Measurements from ENCODE around the gene GOLGA6L1. TPM values are rescaled to one million over a fixed set of nuclear protein-coding genes. Genes with fewer than 3 reads are reported as not detected.

GOLGA6L1 gene
- total and polyA plus RNA-seq, 2 donors, result not detected

DNA sequence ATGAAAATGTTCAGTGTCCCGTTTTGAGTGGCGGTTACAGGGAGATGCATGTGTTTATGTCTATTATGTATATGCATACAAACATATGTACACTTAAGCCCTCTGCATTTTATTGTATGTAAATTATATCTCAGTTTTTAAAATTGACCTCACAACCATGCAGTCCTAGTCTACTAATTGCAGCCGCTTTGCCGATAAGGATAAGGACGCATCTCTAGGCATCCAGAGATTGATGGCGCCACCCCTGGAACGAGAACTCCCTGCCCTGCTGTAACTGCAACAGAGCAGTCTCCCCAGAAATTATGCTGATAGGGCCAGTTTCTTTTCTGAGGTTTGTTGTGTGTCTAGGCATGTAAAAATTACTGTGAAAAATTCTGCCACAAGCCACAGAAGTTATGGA lies 56.9 kb downstream of the GOLGA6L1 start:
- no peak overlapping the region for H3K4me3 ChIP-seq (ENCODE audit: low read depth, low read length)
- H3K4me1 ChIP-seq (ENCODE audit: insufficient read depth), result no peaks in the 10 kb centered on the region
- H3K27ac ChIP-seq (ENCODE audit: low read depth), result no peak overlapping the region
- H3K36me3 ChIP-seq (ENCODE audit: insufficient read depth), result no peaks in the 10 kb centered on the region
- 83% methylated on average over 7 of the region's 7 CpGs for WGBS
- no peak for DNase-seq (ENCODE audit: extremely low spot score)

Small RNA genes within 50 kb of the gene (small RNA-seq; reads per million reads assigned to genes)
- not detected for gene RN7SL106P

Other genes with a start within 250 kb of the GOLGA6L1 start
- gene CYFIP1, start 156.5 kb downstream of the GOLGA6L1 start, total RNA-seq, result 85.0 TPM
- gene CYFIP1, start 156.5 kb downstream of the GOLGA6L1 start, polyA plus RNA-seq, result 49.6 TPM
- gene TUBGCP5, start 97.3 kb downstream of the GOLGA6L1 start, total RNA-seq, result 45.8 TPM
- gene TUBGCP5, start 97.3 kb downstream of the GOLGA6L1 start, polyA plus RNA-seq, result 11.3 TPM
- gene GOLGA6L26, start 197.4 kb upstream of the GOLGA6L1 start, total RNA-seq, result not detected
- not detected for gene GOLGA6L26, start 197.4 kb upstream of the GOLGA6L1 start, polyA plus RNA-seq
- 0.21 TPM for gene GOLGA8S, start 217.9 kb upstream of the GOLGA6L1 start, total RNA-seq
- 0.03 TPM for gene GOLGA8S, start 217.9 kb upstream of the GOLGA6L1 start, polyA plus RNA-seq